HG03066 (cell line): ENCODE measurements around the gene VAT1L.

Experiments
- ATAC-seq: cut with Tn5 transposase; IDR thresholded peaks from one replicate; pipeline ENCODE4 v1.9.1; 2021; ENCODE audit warnings: low read depth; ENCODE audit not compliant: unreplicated experiment

VAT1L gene

GRCh38 chr16:77780378-77780837, 8.0 kb upstream of the VAT1L start:
- no peak for ATAC-seq

DNA sequence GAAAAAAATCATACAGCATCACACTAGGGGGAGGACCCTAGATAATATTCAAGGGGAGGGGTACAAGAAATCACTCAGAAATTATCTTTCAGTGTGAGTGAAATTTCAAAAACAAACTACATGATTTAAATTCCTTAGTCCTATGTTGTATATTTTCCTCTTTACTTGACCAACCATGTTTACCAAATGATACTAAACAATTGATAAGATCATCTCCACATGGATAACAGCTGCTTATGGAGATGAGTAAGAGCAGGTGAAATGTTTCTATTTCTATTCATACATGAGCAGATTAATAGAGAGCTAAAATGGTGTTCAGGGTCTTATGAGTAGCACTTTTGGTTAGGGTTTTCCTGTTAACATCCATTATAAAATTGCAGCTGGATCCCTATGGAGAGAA, 7.3 kb upstream of the VAT1L start:
- ATAC-seq: no peak

GRCh38 chr16:77782694-77783093, 5.7 kb upstream of the VAT1L start:
- no peak for ATAC-seq

DNA sequence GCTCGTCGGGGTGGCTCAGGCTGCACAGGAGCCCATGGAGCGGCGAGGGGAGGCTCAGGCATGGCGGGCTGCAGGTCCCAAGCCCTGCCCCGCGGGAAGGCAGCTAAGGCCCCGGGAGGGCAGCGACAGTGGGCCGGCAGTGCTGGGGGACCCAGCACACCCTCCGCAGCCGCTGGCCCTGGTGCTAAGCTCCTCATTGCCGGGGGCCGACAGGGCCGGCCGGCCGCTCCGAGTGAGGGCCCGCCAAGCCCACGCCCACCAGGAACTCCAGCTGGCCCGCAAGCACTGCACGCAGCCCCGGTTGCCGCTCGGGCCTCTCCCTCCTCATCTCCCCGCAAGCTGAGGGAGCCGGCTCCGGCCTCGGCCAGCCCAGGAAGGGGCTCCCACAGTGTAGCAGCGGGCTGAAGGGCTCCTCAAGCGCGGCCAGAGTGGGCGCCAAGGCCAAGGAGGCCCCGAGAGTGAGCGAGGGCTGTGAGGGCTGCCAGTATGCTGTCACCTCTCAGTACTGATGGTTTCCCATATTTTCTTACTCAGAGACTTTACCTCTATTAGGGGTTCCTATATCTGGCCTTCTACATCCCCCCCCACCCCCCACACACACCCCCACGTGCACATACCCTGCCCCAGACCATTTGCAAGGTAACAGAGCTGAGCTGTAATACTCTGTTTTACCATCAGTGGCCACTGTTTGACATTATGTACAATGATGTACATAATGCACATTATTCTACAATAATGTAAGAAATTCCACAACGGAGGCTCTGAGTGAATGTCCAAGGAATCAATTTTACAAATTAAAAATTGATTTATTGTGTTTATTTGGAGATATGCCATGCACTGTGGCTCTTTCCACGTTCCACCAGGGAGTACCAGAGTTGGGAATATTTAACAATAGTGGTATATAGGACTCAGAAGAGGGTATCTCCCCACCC, 3.7 kb upstream of the VAT1L start:
- no peak for ATAC-seq

DNA sequence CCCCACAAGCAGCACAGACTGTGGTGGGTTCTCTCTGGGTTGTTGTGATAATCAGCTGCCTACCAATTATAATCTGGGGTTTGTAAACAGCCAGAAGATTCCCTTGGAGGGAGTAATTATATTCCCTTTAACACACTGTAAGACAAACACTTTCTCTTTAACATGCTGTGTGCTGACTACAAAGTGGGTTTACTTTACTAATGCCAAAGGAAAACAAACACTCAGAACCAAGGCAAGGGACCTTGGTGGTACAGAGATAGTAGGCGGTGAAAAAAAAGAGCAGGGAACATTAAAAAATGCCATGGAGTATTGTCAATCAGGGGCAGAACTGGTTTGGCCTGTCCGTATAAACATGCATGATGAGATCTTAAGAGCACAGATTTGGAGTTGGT, 3.0 kb upstream of the VAT1L start:
- no peak for ATAC-seq

DNA sequence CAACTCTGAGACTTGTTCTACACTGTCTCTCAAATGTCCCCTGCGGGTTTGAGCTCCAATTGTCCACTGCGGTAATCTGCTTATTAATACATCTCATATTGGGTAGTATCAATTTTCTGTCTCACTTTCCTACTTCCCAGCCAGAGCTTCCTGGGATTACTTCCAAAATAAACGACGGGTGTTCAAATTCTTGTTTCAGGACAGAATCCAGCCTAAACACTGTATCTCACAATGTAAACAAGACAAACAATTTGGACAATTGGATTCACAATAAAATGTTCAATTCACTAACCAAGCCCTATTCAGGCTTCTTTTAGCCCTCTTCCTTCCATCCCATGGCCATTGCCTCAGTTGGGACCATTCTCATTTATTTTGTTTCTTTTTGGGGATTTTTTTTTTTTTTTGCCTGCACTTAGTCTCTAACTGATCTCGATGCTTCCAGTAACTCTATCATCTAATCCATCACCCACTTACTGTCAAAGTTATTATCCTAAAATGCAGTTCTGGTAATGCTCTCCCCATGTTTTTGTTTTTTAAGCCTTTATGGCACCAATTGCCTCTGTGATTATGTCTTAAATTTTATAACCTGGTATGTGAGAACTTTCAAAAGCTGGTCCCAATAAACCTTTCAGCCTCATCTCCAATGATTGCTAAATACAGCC, 2.0 kb upstream of the VAT1L start:
- no peak for ATAC-seq

GRCh38 chr16:77787452-77787851, 912 bp upstream of the VAT1L start:
- no peak for ATAC-seq

GRCh38 chr16:77789085-77790008, 983 bp downstream of the VAT1L start:
- ATAC-seq: no peak

DNA sequence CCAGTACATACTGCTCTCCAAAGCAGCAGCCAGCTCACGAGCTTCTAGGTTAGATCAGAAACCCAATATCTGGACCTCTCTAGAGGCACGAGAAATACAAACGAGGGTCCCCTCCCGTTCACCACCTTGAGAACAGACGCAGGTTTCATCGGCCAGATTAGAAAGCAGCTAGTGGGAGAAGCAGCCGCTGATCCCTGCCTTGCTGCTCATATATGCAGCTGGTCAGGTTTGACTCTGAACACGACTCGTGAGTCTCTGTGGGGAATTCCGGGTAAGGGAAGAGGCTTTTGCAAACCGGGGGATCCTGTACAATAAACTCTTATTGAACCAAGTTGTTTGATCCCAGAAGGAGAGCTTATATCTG, 1.6 kb downstream of the VAT1L start:
- ATAC-seq: no peak

GRCh38 chr16:77790912-77791311, 2.5 kb downstream of the VAT1L start:
- ATAC-seq: no peak

GRCh38 chr16:77793417-77793816, 5.1 kb downstream of the VAT1L start:
- ATAC-seq: no peak

DNA sequence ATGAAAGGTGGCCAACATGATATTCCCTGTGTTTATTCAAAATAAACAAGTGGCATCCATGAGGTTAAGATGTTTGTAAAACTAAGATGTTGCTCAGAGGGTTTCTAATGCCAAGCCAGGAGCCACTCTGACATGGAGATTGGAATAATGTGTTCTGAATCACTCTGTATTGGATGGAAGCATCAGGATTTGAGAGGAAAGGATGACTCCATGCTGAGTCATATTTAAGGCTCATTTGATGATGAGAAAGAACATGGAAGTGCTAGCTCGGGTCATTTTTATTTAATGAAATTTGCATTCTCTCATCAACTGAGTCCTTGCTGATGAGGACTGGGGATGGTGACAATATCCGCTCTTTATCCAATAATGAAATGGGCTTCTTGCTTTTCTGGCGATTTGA, 6.2 kb downstream of the VAT1L start:
- no peak for ATAC-seq

- ATAC-seq: no peak
Observed at GRCh38 chr16:77801817-77802216, 13.5 kb downstream of the VAT1L start.

DNA sequence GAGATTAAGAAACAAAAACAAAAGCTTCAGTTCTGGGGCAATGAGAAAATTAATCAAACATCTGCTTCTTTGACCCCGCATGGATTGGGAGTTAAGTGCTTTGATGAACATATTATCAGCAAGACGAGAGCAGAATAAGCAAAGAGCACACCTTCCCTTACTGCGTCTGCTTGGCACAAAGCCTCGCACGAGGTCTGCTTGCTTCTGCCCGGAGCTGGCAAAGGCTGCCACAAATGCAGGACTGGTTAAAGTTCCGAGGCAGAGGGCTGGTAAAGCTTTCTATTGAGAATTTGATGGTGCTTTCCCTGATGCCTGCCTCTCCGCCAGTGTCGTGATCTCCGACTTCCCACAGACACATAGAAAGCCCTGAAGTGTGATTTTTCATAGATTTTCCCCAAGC, 17.0 kb downstream of the VAT1L start:
- ATAC-seq: no peak

DNA sequence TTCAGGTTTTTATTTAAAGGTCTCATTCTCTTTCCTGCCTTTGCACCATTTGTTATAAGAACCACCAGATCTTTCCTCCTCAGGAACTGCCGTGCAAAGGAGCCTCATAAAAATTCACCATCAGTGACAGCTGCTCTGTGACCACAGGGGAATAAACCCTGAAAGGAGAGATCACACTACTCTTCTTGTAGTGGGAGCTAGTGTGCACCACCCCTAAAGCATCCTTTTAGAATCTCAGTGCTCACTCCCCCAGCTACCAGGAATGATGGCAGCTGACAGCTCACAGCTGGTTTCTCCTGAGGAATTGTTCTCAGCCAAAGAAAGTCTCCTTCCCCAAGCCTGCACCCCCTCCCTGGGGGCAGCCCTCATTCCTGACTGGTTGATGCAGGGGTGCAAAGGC, 18.7 kb downstream of the VAT1L start:
- no peak for ATAC-seq

DNA sequence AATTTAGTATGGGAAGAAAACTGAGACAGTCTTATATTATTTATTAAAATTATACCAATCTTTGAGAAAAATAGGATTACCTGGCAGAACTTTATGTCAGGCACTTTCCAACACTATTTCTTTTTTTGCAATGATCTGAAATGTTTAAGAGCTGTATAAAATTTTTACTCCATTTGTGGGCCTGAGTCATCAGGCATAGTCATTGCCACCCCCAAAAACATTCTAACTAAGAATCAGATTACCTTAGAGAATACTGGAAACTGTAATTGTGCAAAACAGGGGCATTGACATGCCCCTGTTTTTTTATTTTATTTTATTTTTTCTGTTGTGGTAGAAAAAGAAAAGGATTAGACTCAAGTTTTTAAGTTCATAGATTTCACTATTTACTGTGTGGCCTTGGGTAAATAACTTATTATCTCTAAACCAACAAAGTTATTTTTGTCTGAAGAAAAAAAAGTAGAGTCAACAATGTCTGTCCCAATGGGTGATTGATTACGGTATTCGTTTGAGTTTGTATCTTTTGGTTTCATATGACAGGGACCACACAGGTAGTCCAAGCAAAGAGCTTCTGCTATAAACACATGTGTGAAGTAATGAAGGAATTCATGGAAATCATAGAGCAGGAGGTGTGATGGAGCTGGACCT, 24.6 kb downstream of the VAT1L start:
- no peak for ATAC-seq

GRCh38 chr16:77816293-77816692, 27.9 kb downstream of the VAT1L start:
- no peak for ATAC-seq

- ATAC-seq: no peak
Observed at GRCh38 chr16:77820340-77820739, 32.0 kb downstream of the VAT1L start.

GRCh38 chr16:77822661-77823060, 34.3 kb downstream of the VAT1L start:
- ATAC-seq: no peak

DNA sequence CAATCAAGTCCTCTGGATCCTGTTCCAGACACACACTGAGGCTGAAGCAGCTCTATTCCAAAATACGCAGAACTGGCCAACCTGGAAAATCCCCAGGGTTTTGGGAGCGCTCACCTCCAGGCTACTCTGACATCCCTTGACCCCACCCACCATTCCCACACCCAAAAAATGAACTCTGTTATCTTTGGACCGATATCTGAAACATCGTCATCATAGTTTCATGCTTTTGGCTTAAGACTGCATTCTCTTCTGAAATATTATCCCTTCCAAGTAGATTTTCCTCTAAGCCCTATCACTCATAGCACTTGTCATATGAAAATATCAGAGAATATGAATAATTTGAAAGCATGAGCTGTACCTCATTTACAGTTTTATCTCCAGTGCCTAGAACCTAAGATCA, 34.7 kb downstream of the VAT1L start:
- no peak for ATAC-seq
